SIG-M5 treated with dmso at 0.1 percent for 504 hours (cell line): ENCODE measurements around the gene MKNK2.

Experiments used
- DNase-seq: peaks from one replicate; lab custom pipeline; 2025; ENCODE audit not compliant: unreplicated experiment; lab: John Stamatoyannopoulos, UW

The MKNK2 gene

DNA sequence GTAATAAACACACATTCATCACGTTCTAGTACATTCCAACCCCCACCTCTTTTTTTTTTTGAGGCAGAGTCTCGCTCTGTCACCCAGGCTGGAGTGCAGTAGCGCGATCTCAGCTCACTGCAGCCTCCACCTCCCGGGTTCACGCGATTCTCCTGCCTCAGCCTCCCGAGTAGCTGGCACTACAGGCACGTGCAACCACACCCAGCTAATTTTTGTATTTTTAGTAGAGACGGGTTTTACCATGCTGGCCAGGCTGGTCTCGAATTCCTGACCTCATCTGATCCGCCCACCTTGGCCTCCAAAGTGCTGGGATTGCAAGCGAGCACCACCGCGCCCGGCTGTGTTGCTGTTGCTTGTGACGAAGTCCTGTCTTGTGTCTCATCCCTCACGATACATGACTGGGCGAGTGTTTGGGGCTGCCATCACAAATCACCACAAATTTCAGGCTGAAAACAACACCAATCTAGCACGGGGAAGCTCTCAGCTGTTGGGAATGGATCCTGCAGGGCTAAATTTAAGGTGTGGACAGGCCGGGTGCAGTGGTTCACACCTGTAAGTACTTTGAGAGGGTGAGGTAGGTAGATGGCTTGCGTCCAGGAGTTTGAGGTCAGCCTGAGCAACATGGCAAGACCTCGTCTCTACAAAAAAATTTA lies 29.4 kb upstream of the MKNK2 start:
- DNase-seq = no peak

DNA sequence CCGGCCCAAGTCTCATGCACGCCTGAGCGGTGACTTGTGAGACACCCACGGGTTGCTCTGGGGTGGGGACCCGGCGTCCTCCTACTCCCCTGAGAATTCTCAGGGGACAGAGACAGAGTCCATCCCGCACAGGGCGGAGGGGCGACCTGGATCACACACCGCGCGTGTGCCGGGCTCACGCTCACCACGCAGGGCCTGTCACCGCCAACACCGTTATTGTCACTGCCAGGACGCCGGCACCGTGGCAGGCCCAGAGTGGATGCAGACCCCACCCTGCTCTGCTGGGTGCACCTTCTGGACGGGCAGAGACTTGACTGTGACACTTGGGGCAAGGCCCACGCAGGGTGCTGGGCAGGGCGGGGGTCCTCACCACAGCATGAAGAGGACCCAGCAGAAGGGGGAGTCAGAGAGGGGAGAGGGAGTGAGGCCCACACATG lies 28.8 kb upstream of the MKNK2 start:
- DNase-seq = no peak

DNA sequence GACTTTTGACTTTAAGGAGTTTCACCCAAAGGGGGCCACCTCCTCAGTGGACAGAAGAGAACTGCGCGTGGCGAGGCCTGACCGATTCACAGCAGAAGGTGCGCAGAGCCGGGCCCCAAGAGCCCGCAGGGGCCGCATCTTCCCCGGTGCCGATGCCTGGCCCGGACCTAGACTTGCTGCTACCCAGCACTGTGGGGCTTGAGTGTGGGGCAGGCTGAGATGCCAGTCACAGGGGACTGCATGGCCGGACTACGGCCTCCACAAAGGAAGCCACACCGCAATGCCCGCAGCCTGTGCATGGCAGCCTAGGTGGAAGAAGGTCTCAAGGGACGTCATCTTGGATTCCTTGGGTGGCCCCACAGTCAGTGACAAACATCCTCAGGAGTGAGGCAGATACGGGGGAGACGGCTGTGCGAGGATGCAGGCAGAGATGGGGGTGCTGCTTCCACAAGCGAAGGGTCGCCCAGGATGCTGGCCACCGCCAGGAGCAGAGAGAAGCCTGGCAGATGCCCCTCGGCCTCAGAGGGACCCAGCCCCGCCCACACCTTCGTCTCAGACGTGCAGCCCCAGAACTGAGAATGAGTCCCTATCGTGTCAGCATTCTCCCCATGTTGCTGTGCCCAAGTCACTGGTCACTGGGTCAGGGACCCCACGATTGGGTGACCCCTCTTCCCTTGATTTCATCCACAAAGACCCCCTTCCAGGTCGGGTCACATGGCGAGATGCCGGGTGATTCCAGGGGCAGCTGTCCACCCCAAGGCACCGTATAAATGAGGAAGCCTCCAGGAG lies 28.2 kb upstream of the MKNK2 start:
- no peak for DNase-seq

DNA sequence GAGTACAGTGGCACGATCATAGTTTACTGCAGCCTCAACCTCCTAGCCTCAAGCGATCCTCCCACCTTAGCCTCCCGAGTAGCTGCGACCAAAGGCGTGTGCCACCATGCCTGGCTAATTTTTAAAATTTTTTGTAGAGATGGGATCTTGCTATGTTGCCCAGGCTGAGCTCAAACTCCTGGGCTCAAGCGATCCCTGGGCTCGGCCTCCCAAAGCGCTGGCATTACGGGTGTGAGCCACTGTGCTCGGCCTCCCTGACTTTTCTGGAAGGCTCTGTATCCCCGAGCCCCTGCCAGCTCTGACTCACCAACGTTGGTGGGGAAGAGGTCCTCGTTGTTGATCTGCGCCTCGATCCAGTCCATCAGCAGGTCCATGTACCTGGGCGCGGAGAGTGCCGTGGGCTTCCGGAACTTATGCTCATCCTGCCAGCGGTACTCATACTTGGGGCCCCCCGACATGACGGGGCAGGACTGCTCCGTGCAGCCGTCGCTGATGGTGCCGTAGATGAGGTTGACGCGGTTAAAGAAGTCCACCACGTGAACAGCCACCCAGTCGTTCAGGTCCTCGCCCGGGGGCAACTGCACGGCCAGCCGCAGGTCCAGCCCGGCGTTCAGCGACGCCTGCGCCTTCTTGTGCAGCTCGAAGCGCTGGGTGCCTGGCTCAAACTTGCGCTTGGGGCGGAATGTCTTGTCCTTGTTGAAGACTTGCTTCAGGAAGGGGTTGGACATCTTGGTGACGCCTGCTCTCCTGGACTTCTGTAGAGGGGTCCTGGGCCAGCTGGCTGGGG lies 27.0 kb upstream of the MKNK2 start:
- DNase-seq = no peak

DNA sequence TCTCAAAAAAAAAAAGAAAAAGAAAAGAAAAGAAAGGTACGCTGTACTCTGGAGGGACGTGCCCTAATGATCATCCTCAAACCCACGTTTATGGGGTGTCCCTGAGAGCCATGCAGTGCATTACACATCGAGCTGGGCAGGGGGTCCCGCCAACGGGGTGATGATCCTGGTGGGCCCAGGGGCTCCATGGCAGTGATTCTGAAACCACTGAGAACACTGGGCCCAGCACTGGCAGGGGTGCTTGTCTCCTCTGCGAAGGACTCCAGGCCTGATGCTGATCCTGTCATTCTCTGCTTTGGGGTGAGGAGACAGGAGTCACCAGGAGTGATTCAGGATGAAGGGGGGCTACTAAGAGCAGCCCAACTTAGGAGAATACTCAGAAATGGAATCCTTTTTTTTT lies 26.4 kb upstream of the MKNK2 start:
- DNase-seq = no peak

DNA sequence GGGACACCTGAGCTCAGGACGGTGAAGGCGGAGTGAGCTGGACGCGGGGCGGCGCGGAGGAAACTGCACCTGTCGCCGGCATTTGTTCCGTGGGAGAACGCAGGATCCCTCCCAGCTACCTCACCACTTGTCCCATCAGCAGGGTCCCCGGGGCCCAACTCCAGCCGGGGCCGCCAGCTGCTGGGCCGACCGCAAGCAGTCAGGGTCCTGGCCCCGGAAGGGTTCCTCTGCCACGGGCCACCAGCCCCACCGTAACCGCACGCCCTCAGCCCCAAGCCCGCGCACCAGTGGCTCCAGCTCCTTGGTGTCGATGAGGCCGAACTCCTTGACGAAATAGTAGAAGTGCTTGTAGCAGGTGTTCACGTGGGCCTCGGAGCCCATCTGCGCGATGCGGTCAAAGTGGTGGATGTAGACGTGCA lies 25.5 kb upstream of the MKNK2 start:
- DNase-seq = no peak

DNA sequence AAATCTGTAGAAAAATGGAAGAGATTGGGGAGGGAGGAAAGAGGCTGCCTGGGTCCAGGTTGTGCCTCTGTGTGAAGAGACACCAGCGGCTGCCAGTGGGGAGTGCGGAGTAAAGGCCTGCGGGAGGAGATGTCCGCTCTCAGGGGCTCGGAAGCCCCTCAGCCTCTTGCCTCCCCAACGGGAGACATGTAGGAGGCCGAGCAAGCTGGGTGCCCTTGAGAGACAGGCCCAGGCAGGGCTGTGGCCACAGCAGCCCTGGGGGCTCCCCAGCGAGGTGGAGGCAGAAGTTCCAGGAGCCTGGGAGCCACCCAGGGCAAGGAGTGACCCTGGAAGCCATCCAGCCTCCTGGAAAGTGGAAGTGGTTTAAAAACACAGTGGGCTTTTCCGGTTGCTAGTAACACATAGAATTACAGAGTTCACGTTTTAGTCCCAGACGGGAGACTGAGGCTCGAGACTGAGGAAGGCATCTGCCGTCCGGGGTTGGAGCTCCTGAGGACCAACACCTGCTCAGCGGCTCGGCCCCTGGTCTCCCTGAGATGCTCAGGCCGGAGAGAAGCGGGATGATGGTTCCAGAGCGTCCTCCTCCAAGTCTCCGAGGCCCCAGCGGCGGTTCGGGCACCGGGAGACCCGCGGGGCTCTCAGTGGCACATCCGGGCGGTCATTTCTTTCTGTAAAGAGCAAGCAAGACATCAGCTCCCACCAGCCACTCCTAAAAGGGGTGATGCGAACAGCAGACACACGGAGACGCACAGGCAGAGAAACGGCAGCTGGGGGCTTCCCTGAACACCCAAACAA lies 21.9 kb upstream of the MKNK2 start:
- DNase-seq = no peak

DNA sequence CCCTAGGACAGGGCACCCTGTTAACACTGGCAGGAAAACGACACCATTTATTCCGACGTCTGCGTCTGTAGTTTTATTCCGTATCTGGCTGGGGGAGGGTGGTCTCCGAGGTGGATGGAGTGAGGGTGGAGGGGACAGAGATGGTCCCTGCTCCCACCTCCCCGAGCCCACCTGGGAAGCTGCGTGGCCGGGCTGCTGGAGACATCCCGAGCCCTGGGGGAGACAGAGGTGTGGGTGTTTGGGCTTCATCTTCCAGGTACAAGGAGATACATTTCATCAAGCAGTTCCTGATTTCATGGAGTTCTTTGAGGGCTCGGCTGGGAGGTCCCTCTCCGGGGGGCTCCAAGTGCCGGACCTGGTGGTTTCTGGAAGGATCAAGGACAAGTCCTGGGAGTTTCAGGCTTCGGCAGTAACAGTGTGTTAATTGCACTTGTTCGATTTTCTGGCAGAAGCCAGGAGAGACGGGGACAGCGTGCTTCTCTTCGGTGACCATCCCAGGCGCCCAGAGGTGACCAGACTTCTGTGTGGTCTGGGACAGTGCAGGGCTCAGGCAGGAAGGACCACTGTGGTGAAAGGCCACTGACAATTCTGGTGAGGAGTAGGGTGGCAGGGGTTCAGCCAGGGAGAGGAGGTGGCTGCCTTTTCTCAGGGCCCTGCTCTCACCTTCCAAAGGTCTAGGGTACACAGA lies 20.1 kb upstream of the MKNK2 start:
- no peak for DNase-seq

DNA sequence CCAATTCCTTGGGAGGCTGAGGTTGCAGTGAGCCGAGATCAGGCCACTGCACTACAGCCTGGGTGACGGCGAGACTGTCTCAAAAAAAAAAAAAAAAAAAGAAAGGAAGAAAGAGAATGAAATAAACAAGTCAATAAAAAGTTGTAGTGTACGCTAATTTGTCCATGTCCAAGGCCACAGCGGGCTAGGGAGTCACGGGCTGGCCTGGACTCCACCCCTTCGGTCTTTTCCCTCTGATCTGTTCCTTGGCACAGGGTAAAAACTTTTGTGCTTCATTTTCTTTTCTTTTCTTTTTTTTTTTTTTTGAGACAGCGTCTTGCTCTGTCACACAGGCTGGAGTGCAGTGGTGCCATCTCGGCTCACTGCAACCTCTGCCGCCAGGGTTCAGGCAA lies 19.4 kb upstream of the MKNK2 start:
- DNase-seq = no peak

DNA sequence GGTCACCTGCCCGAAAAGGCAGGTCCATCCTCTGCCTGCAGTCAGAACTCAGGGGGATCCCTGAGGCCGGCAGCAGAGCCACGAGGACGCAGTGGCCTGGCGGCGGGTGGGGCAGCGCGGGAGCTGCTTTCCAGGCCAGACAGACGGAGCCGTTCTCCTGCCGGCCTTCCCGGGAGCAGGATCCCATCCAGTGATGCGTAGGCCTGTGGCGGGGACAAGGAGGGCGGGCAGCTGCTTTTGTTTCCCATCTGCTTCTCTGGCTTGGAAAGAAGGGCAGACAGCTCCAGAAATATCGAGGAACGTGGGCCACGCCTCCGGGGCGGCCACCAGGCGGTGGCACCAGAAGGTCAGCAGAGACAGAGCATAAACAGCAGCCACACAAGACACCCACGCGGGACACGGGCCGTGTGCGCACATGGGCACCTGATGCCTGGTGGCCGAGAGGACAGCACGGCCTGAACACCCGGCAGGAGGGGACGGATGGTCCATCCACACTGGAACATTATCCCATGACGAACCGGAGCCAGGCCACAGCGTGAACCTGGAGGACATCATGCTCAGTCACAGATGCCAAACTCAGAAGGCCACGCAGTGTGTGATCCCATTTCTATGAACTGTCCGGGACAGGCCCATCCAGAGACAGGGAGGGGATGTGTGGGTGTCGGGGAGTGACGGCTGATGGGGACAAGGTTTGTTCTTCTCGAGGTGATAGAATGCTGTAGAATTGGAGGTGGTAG lies 13.9 kb upstream of the MKNK2 start:
- DNase-seq = no peak

DNA sequence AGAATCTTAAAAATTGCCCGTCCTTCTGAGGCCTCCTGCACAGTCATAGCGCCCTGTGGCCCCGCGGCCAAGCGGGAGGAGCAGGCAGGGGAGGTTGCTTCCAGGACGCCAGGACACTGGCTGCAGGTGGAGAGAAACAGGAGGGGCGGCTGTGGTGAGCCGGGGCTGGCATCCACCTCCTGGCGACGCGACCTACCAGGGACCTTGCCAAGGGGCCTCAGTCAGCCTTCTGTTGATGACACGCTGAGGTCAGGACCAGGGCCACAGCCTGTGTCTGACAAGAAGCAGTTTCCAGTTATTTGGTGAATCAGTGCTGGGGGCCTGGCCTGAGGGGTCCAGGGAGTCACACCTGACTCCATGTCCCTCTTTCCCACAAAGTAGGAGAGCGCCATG lies 13.3 kb upstream of the MKNK2 start:
- no peak for DNase-seq

DNA sequence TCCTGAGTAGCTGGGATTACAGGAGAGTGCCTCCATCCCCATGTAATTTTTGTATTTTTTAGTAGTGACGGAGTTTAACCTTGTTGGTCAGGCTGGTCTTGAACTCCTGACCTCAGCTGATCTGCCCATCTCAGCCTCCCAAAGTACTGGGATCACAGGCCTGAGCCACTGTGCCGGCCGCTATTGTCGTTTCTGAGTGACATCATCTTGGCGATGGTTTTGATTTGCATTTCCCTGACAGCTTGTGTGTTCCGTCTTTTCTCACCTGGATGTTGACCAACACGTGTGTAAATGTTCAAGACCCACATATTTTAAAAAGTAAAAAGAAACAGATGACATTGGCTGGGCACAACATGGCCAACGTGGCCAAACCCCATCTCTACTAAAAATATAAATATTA lies 12.8 kb upstream of the MKNK2 start:
- DNase-seq = no peak

DNA sequence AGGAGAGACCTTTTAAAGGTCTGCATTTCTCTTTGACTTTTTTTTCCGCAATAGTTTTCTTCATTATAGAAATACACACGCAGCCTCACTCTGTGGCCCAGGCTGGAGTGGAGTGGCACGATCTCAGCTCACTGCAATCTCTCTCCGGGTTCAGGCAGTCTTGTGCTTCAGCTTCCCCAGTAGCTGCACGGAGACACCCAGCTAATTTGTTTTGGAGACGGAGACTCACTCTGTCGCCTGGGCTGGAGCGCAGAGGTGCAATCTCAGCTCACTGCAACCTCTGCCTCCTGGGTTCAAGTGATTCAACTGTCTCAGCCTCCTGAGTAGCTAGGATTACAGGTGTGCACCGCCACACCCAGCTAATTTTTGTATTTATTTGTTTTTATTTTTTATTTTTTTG lies 11.7 kb upstream of the MKNK2 start:
- DNase-seq = no peak

DNA sequence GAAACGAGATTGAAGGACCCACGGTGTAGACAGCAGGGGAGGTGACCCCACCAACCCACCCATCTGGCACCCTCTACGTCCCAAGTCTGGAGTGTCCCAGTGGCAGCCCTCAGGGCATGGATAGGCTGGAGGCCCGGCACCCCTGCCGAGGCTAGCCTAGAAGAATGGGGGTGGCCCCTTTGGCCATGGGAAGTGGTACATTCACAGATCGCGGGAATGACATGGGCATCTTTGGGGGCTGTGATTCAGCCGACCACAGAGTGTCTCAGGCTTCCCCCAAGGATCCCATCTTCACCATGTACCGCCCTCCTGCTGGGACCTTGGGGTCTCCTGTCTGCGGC lies 11.3 kb upstream of the MKNK2 start:
- DNase-seq = no peak

DNA sequence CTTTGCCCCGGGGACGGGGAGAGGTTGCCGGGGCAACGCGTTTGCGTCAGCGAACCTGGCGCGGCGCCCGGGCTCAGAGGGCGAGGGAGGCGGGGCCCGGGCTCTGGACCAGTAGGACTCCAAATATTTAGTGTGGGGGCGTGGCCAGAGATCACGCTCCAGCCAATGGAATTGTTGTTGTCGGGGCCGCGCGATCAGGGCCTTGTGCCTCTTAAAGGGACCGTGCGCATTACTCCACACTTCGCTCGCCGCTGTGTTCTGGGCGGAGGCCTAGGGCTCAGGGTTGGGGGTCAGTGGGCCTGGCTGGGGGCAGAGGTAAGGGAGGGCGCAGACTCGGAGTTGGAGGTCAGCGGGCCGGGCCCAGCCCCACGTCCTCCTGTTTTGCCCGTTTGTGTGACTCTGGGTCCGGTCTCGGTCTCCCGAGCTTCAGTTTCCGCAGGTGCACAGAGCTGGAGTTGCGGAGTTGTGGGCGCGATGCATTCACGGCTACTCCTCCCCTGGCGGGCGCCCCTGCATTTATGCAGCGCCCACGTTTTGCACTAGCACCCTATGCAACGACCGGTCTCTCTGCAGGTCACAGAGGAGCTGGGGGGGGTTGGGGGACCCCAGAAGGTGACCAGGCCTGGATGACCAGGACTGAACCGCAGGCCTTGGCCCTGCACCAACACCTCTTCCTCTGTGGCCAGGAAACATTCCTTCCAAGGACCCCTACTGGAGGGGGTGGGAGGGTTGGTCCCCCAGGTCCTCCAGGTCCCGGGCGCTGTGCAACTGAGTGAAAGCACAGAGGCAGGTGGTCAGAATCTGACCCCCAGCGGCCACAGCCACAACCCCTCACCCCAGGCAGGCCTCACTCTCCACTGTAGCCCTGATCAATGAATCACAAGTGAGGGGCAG lies 10.7 kb upstream of the MKNK2 start:
- DNase-seq = peak; percentile 95

DNA sequence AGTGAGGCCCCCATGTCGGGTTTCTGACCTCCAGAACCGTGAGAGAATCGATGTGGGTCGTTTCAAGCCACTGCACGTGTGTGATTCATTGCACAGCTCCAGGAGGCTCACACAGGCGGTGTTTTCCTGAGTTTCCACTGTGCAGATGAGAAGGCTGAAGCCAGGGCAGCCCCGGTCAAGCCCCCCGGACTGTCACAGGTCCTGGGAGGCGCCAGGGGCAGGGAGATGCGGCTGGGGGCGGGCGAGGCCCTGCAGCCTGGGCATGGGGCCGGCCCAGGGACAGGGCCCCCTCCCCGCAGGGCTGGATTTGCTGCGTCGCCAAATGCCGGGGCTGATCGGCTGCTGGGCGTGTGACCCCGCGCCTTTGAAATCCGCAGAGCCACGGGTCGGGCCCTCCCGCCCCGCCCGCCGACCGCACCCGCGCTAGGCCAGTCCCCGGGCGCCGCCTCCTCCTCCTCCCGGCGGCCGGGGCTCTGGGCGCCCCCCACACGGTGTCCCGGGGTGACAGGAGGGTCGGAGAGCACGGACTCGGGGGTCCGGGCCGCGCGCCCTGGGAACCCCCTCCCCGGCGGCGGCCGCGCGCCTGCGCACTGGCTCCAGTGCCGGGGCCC lies 9.9 kb upstream of the MKNK2 start:
- no peak for DNase-seq

DNA sequence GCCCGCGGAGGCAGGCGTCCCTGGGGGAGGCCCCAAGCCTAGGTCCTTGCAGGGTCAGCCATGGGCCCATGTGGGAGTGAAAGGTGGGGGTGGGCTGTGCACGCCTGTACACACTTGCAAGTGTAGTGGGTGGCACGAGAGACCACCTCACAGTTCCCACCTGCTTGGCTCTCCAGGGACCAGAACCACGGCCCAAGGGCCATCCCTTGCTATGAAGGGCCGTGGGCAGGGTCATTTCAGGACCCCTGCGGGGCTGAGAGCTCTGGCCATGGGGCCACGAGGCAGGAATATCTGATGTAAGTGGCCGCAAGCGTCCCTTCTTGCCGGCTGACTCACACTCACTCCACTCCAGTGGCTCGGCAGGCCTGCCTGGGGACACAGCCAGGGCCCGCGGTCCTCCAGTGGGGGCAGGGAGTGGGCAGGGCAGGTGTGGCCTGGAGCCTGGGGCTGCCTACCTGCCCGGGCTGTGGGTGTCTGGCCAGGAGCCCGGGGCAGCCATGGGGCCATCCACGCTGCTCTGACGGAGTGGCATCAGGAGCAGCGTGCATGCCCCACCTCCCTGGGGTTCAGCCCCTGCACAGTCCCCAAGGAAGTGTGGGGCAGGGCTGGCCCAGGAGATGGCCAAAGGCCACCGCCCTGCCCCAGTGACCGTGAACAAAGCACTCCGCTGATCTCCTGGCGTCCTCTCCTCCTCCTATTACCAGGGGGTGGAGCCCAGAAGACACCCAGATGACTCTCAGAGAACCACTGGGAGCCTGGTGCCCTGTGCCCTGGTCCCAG lies 8.6 kb upstream of the MKNK2 start:
- no peak for DNase-seq
